Fibroblast of gingiva (primary cell): ENCODE measurements around the gene OSTN.
"Not testable (repeated sequence)": the region's sequence is repeated elsewhere in the genome, so short reads cannot be mapped to it uniquely, and the experiment has no call there.

Experiments used
- DNase-seq: peaks from one replicate; pipeline ENCODE4 v3.0.0-alpha.2; 2011; ENCODE audit warnings: low read depth

OSTN gene

DNA sequence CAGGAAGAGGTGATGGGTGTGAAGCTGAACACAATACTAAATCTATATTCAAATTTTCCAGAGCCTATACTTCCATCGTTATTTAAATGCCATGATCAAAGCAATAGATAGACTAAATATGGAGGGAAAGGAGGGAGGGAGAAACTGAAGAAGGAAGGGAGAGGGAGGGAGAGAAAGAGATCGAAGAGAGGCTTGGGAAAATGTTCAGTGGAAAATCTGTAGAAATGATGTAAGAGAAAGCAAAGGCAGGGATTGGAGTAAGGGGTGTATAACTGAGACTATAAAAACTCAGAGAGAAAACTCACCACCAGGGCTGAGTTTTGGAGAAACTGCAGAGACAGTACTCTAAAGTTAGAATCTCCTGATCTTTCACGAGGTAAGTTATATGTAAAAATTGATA, at the start of gene OSTN:
TSS of gene OSTN (plus strand) at position 310 of the 400 bp plus-strand sequence. CDS start 13,292 bp downstream, outside the sequence.
- no peak for DNase-seq

GRCh38 chr3:191151653-191152052, 47.4 kb upstream of the OSTN start:
- no peak for DNase-seq

DNA sequence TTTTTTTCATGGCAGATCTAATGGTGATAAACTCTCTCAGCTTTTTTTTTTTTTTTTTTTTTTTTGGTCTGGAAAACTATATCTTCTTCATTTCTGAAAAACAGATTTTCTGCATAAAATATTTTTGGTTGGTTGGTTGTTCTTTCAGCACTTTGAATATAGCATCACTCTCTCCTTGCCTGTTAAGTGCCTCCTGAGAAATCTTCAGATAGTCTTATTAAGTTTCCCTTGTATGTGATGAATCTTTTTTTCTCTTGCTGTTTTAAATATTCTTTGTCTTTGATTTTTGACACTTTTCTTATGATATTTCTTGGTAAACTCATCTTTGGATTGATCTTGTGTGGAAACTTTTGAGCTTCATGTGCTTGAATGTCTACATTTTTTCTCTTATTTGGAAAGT, 44.2 kb upstream of the OSTN start:
- DNase-seq: no peak

GRCh38 chr3:191158247-191158646, 40.8 kb upstream of the OSTN start:
- DNase-seq: no peak

- peak; percentile 50 for DNase-seq
These were observed 40.2 kb upstream of the OSTN start for GRCh38 chr3:191158815-191159214.

GRCh38 chr3:191165802-191166201, 33.2 kb upstream of the OSTN start:
- no peak for DNase-seq

DNA sequence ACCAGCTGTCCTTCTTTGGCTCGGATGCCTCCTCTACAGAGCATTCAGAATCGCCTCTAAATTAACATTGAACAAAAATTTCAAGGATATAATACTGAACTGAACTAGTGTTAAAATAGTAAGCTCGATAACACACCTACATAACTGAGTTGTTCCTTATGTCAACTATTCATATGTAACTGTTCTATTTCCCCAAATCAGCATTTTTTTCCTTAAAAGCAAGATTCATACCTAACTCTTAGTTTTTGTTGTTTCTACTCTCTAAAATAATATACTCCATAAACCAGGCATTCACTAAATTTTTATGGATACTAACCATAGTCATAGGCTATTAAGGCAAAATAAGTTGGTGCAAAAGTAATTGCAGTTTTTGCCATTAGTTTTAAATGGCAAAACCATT, 32.7 kb upstream of the OSTN start:
- DNase-seq: no peak

DNA sequence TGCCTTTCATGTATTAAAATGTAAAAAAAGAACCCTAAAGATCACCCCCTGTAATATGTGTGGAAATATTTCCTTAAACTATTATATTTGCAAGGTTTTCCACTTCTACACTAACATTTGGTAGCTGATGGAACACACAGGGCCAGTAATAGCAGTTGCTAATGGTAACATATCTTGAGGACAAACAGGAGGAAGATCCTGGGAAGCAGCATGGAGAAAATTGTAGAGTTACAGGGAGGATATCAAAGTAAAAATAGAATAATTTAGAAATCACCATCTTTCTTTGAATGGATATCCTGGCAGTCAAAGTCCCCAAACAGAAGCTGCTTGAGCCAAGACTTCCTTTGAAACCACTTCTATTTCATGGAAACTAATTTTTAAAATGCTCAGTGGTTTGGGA, 29.5 kb upstream of the OSTN start:
- no peak for DNase-seq

GRCh38 chr3:191170097-191170496, 28.9 kb upstream of the OSTN start:
- DNase-seq: no peak

DNA sequence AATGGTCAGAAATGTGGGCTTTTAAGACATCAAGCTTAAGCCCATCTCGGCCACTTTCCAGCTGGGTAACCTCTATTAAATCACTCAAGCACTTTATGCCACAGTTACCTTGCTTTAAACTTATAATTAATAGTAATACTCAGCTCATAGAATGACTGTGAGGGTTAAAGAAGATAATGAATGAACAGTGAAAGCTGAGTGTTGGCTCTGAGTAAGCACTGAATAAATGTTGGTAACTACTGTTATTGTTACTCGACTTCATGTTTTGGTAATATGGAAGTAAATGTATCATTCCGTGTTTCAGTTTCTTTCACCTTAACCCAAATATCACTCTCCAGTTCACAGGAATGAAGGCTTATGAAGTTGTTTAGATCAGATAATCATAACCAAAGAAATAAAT, 23.9 kb upstream of the OSTN start:
- DNase-seq: no peak

- DNase-seq: no peak
These were observed 22.8 kb upstream of the OSTN start for GRCh38 chr3:191176038-191176785.

DNA sequence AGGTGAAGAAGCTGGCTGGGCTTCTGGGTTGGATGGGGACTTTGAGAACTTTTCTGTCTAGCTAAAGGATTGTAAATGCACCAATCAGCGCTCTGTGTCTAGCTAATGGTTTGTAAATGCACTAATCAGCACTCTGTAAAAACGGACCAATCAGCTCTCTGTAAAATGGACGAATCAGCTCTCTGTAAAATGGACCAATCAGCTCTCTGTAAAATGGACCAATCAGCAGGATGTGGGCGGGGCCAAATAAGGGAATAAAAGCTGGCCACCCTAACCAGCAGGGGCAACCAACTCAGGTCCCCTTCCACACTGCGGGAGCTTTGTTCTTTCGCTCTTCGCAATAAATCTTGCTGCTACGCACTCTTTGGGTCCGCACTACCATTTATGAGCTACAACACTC, 13.7 kb upstream of the OSTN start:
- DNase-seq: not testable (repeated sequence)

DNA sequence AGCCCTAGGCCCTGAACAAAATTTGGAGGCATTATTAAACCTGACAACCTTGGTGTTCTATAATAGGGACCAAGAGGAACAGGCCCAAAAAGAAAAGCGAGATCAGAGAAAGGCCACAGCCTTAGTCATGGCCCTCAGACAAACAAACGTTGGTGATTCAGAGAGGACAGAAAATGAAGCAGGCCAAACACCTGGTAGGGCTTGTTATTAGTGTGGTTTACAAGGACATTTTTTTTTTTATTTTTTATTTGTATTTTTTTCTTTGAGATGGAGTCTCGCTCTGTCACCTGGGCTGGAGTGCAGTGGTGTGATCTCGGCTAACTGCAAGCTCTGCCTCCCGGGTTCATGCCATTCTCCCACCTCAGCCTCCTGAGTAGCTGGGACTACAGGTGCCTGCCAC, 10.8 kb upstream of the OSTN start:
- DNase-seq: not testable (repeated sequence)

DNA sequence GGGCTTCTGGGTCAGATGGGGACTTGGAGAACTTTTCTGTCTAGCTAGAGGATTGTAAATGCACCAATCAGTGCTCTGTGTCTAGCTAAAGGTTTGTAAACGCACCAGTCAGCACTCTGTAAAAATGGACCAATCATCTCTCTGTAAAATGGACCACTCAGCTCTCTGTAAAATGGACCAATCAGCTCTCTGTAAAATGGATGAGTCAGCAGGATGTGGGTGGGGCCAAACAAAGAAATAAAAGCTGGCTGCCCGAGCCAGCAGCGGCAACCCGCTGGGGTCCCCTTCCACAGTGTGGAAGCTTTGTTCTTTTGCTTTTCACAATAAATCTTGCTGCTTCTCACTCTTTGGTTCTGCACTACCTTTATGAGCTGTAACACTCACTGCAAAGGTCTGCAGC, 6.8 kb upstream of the OSTN start:
- DNase-seq: not testable (repeated sequence)

DNA sequence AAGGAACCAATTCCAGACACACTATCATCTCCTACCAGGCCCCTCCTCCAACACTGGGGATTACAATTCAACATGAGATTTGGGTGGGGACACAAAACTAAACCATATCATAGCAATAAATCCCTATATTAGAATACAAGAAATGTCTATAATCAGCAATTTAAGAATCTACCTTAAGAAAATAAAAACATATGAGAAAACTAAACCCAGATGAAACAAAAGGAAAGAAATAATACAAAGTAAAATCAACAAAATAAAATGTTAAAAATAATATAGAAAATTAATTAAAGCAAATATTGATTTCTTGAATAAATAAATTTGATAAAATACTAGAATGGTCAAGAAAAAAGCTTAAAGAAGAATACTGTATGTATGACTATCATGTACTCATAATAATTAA, 6.1 kb upstream of the OSTN start:
- no peak for DNase-seq

GRCh38 chr3:191197761-191198306, 1.2 kb upstream of the OSTN start:
- no peak for DNase-seq

DNA sequence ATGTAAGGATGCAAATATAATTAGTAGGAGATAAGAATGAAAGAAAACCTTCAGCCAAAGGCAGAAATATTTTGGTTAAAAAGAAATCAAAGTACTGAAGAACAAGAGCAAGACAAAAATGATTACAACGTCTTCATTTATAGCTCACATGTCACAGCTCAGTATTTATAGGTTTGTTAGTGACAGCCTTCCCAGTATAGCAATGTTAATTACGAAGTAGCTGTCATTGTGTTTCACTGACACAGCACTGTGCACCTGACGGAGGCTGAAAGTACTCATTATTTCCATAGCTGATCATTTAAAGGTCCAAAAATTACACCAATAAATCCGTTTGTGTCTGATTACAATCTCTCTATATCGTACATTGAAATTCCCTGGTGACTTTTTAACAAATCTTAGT, 561 bp upstream of the OSTN start:
- no peak for DNase-seq

GRCh38 chr3:191210032-191210431, 11.0 kb downstream of the OSTN start:
- no peak for DNase-seq

DNA sequence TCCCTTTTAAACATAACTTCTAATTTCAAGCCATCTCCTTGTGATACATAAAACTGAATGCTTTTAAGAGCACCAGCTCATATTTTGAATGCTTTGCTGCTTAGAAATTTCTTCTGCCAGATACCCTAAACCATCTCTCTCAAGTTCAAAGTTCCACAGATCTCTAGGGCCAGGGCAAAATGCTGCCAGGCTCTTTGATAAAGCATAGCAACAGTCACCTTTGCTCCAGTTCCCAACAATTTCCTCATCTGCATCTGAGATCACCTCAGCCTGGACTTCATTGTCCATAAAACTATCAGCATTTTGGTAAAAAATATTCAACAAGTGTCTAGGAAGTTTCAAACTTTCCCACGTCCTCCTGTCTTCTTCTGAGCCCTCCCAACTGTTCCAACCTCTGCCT, 17.5 kb downstream of the OSTN start:
- DNase-seq: no peak

DNA sequence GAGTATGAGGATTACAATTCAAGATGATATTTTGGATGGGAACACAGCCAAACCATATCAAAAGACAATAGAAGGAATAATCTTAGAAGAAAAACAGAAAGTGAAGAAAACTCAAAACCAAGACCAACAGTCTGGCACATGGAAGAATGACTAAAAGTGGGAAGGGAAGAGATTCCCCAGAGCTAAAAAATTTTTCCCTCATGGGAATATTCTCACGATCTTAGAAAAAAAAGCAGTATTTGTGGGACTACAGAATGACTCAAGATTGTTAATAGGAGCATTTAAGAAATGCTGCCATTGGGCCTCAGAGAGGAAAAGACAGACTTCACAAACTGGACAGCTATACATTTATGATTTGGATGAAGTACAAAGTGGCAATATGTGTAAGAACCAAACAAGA, 18.3 kb downstream of the OSTN start:
- no peak for DNase-seq

DNA sequence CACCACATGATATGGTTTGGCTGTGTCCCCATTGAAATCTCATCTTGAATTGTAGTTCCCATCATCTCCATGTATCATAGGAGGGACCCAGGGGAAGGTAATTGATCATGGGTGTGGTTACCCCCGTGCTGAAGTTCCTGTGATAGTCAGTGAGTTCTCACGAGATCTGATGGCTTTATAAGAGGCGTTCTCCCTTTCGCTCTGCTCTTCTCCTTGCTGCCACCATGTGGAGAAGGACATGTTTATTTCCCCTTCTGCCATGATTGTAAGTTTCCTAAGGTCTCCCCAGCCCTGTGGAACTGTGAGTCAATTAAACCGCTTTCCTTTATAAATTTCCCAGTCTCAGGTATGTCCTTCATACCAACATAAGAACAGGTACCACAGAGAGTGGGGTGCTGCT, 21.9 kb downstream of the OSTN start:
- DNase-seq: no peak

DNA sequence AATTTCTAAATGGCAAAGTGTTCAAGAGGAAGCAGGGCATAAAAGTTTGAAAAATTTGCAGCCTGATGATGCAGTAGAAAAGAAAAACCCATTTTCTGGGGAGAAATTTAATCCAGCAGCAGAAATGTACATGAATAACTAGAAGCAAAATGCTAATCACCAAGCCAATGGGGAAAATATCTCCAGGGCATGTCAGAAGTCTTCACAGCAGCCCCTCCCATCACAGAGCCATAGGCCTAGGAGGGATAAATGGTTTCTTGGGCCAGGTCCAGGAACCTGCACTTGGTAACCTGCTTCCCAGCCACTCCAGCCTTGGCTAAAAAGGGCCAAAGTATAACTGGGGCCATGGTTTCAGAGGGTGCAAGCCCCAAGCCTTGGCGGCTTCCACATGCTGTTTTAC, 22.6 kb downstream of the OSTN start:
- no peak for DNase-seq

- no peak for DNase-seq
These were observed 28.5 kb downstream of the OSTN start for GRCh38 chr3:191227541-191227940.

GRCh38 chr3:191234216-191234615, 35.2 kb downstream of the OSTN start:
- DNase-seq: no peak
